ENCODE results near the gene PTPRE. TPM values are rescaled to one million over a fixed set of nuclear protein-coding genes. Genes with fewer than 3 reads are reported as not detected.

PTPRE gene
- total and polyA plus RNA-seq, 2 of the 4 experiments (the other 2 are of a cell fraction) = 0.34 to 0.54 TPM

GRCh38 chr10:128027822-128028507, 121.1 kb downstream of the PTPRE start:
- no peak overlapping the region for H3K23ac ChIP-seq (ENCODE audit: low read depth, low read length)
- H3K27me3 ChIP-seq (ENCODE audit: control insufficient read depth, insufficient read depth, low read length) = no peaks in the 10 kb centered on the region; the same call in 1 of the 2 replicates
- H3K14ac ChIP-seq (replicated peaks; ENCODE audit: low read depth, low read length) = no peak overlapping the region
- no peak overlapping the region for H4K91ac ChIP-seq (ENCODE audit: insufficient read depth, low read depth, low read length)
- no peak overlapping the region for H2BK5ac ChIP-seq (ENCODE audit: low read depth, low read length, poor library complexity, severe bottlenecking)
- no peak overlapping the region for H2AK9ac ChIP-seq (replicated peaks; ENCODE audit: low read depth, low read length, poor library complexity)
- no peak overlapping the region for H4K8ac ChIP-seq (ENCODE audit: low read depth in 2 of 2, low read length in 2 of 2)
- TF ChIP-seq MAFK (IDR thresholded peaks at IDR 0.05; ENCODE audit: low read depth, low read length) (no peak), POLR2A (IDR thresholded peaks at IDR 0.05; ENCODE audit: low read depth, low read length) (no peak), CHD1 (IDR thresholded peaks at IDR 0.05; ENCODE audit: low read depth, low read length) (no peak), RFX5 (IDR thresholded peaks at IDR 0.05; ENCODE audit: low read depth, low read length) (no peak), RAD21 (IDR thresholded peaks at IDR 0.05; ENCODE audit: low read length) (no peak), CEBPB (IDR thresholded peaks at IDR 0.05; ENCODE audit: low read depth, low read length) (no peak), BHLHE40 (IDR thresholded peaks at IDR 0.05; ENCODE audit: low read depth, low read length) (no peak), SMC3 (IDR thresholded peaks at IDR 0.05; ENCODE audit: low read depth, low read length) (no peak), ELK1 (IDR thresholded peaks at IDR 0.05; ENCODE audit: borderline replicate concordance, low read depth, low read length) (no peak), MAZ (IDR thresholded peaks at IDR 0.05; ENCODE audit: borderline replicate concordance, low read depth, low read length) (no peak), MXI1 (IDR thresholded peaks at IDR 0.05; ENCODE audit: borderline replicate concordance, low read depth, low read length) (no peak), RCOR1 (IDR thresholded peaks at IDR 0.05; ENCODE audit: insufficient replicate concordance, low read length) (no peak), FOS (IDR thresholded peaks at IDR 0.05; ENCODE audit: low read depth, low read length) (no peak), NFE2L2 (IDR thresholded peaks at IDR 0.05; ENCODE audit: low read depth, low read length) (no peak)
- TF ChIP-seq, protein P1, sequence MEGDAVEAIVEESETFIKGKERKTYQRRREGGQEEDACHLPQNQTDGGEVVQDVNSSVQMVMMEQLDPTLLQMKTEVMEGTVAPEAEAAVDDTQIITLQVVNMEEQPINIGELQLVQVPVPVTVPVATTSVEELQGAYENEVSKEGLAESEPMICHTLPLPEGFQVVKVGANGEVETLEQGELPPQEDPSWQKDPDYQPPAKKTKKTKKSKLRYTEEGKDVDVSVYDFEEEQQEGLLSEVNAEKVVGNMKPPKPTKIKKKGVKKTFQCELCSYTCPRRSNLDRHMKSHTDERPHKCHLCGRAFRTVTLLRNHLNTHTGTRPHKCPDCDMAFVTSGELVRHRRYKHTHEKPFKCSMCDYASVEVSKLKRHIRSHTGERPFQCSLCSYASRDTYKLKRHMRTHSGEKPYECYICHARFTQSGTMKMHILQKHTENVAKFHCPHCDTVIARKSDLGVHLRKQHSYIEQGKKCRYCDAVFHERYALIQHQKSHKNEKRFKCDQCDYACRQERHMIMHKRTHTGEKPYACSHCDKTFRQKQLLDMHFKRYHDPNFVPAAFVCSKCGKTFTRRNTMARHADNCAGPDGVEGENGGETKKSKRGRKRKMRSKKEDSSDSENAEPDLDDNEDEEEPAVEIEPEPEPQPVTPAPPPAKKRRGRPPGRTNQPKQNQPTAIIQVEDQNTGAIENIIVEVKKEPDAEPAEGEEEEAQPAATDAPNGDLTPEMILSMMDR (conservative IDR thresholded peaks at IDR 0.05; ENCODE audit: low read depth, low read length) = no peak
- TF ChIP-seq, protein P2, sequence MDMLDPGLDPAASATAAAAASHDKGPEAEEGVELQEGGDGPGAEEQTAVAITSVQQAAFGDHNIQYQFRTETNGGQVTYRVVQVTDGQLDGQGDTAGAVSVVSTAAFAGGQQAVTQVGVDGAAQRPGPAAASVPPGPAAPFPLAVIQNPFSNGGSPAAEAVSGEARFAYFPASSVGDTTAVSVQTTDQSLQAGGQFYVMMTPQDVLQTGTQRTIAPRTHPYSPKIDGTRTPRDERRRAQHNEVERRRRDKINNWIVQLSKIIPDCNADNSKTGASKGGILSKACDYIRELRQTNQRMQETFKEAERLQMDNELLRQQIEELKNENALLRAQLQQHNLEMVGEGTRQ (IDR thresholded peaks at IDR 0.05; ENCODE audit: low read depth, low read length) = no peak
- H3K4me1 ChIP-seq (ENCODE audit: control insufficient read depth, insufficient read depth, low read length) = no peaks in the 10 kb centered on the region
- ChIA-PET CTCF (no interaction called here), POLR2A (ENCODE audit: unreplicated experiment) (no interaction called here)
- ATAC-seq (ENCODE audit: low read depth) (no peak), DNase-seq (no peak)
- H4K20me1 ChIP-seq (ENCODE audit: insufficient read depth, low read length) = no peaks in the 10 kb centered on the region
- in situ Hi-C loops (cut with MboI; ENCODE audit: low sequenced_read_pairs) = no loop called here
- no TSS peak for BruUV-seq (replicated peaks)
- H3K9me3 ChIP-seq (ENCODE audit: control insufficient read depth, insufficient read depth, low read length) = no peaks in the 10 kb centered on the region
- H3K79me1 ChIP-seq (ENCODE audit: low read depth in 1 of 2, low read length in 2 of 2) = no peaks in the 10 kb centered on the region
- no peak overlapping the region for H4K5ac ChIP-seq (ENCODE audit: low read depth, low read length)
- H3K27ac ChIP-seq (ENCODE audit: insufficient read depth, low read length) = no peak overlapping the region
- H3K36me3 ChIP-seq (ENCODE audit: control insufficient read depth, insufficient read depth, low read length) = no peaks in the 10 kb centered on the region
- intact Hi-C loops (cut with micrococcal nuclease) = no loop called here
- H2AFZ ChIP-seq (replicated peaks; ENCODE audit: low read length, poor library complexity) = no peak overlapping the region
- H3K4me2 ChIP-seq (ENCODE audit: low read depth, low read length) = no peak overlapping the region
- H3K4ac ChIP-seq (ENCODE audit: low read depth, low read length) = no peak overlapping the region
- H3K18ac ChIP-seq (ENCODE audit: low read depth, low read length) = no peak overlapping the region
- H3K9me1 ChIP-seq (ENCODE audit: insufficient read depth, low read length) = no peaks in the 10 kb centered on the region
- H3K9ac ChIP-seq (ENCODE audit: low read depth, low read length) = no peak overlapping the region
- H3K4me3 ChIP-seq (ENCODE audit: insufficient read depth, low read depth, low read length) = no peak overlapping the region
- H2BK20ac ChIP-seq (ENCODE audit: low read depth, low read length) = no peak overlapping the region
- no CpG with 5 or more reads among the region's 17 CpGs for WGBS, 2 experiments (ENCODE audit: extremely low coverage in 2 of 2, insufficient read length in 1 of 2)
- no peak overlapping the region for H2BK120ac ChIP-seq (ENCODE audit: low read depth, low read length)
- H2AK5ac ChIP-seq (ENCODE audit: low read depth, low read length) = no peak overlapping the region
- H2BK15ac ChIP-seq (ENCODE audit: low read depth, low read length) = no peak overlapping the region
- dilution Hi-C loops (cut with HindIII; ENCODE audit: low sequenced_read_pairs, unreplicated experiment) = no loop called here
- H3K56ac ChIP-seq (ENCODE audit: extremely low read depth, insufficient read depth, low read length) = no peak overlapping the region
